Left ventricle myocardium inferior (tissue), 1 donor: Measurements from ENCODE around the gene MB21D2. TPM values are rescaled to one million over a fixed set of nuclear protein-coding genes. Genes with fewer than 3 reads are reported as not detected.

Source experiments
- DNase-seq: peaks from one replicate; pipeline ENCODE4 v3.0.0-alpha.2; 2020
- H3K27ac ChIP-seq: fragments of 200-600 bp; replicated peaks from 2 replicates; pipeline ENCODE4 v1.8.0; 2021
- H3K27me3 ChIP-seq: fragments of 200-600 bp; 2 replicates; pipeline ENCODE4 v1.8.0; 2021; ENCODE audit warnings: low read depth
- H3K36me3 ChIP-seq: fragments of 200-600 bp; 2 replicates; pipeline ENCODE4 v1.8.0; 2021
- H3K4me1 ChIP-seq: fragments of 200-600 bp; 2 replicates; pipeline ENCODE4 v1.8.0; 2021
- H3K4me3 ChIP-seq: fragments of 200-600 bp; 2 replicates; pipeline ENCODE4 v1.8.0; 2021; ENCODE audit warnings: mild to moderate bottlenecking, moderate library complexity
- H3K9me3 ChIP-seq: fragments of 200-600 bp; replicated peaks from 2 replicates; pipeline ENCODE4 v1.8.0; 2021
- intact Hi-C: fragments of 100-400 bp; cut with micrococcal nuclease; formaldehyde crosslinking; loops from one replicate; pipeline ENCODE4 v1.11.0; 2022
- total RNA-seq: library from RNA; stranded (reverse); fragmentation: NEBNext Ultra II Directional; extraction: Animal tissue kit (Norgen Biotek cat#: 25700); gene quantifications from one replicate; pipeline ENCODE4 v1.2.1, GENCODE V29; 2021
- TF ChIP-seq, protein P1 (sequence below): fragments of 200-600 bp; IDR thresholded peaks from 2 replicates; pipeline ENCODE4 v1.8.0; 2021; ENCODE audit warnings: antibody characterized with exemption, mild to moderate bottlenecking, borderline replicate concordance
- donor health status: DM: no; HTN: yes; CAD: no; lungs with severe emphysema.

Gene MB21D2
- total RNA-seq, 1 donor from 2014 or later, result 1.8 TPM

DNA sequence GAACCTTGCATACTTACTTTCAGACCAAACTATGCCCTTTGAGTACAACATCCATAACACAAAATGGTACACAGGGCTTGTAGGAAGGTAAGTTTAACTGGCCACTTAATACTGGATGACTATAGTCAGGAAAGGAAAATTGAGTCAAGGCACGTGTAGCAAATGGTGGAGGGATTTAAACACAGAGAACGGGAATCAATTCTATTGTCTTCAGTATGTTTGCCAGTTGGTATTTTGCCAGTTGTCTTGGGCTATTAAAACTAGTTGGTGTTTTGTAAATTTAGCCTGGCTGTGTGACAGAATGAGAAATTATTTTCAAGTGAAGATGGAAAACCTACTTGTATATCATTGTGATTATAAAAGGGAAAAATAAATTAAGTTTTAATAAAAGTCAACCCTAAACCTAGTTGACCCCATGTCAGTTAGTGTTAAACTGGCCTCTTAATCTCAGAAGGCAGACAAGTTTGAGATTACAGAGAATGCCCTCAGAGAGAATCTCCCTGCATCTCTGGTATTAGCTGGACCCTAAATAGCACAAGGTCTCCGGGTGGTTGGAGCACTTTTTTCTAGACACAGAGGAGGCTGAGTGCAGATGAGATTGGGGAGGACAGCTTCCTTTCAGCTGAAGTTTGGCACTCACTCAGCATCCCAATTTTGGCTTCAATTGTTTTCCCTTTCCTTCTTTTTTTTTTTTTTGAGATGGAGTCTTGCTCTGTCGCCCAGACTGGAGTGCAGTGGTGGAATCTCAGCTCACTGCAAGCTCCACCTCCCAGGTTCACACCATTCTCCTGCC lies 91.2 kb downstream of the MB21D2 start:
- Histone ChIP-seq H3K4me3 (no peak overlapping the region), H3K4me1 (peaks cover 36% of the 10 kb centered on the region), H3K27me3 (no peaks in the 10 kb centered on the region), H3K9me3 (no peaks in the 10 kb centered on the region), H3K27ac (no peak overlapping the region), H3K36me3 (no peaks in the 10 kb centered on the region)
- TF ChIP-seq, protein P1, sequence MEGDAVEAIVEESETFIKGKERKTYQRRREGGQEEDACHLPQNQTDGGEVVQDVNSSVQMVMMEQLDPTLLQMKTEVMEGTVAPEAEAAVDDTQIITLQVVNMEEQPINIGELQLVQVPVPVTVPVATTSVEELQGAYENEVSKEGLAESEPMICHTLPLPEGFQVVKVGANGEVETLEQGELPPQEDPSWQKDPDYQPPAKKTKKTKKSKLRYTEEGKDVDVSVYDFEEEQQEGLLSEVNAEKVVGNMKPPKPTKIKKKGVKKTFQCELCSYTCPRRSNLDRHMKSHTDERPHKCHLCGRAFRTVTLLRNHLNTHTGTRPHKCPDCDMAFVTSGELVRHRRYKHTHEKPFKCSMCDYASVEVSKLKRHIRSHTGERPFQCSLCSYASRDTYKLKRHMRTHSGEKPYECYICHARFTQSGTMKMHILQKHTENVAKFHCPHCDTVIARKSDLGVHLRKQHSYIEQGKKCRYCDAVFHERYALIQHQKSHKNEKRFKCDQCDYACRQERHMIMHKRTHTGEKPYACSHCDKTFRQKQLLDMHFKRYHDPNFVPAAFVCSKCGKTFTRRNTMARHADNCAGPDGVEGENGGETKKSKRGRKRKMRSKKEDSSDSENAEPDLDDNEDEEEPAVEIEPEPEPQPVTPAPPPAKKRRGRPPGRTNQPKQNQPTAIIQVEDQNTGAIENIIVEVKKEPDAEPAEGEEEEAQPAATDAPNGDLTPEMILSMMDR, result no peak
- no peak for DNase-seq
- intact Hi-C loops, result no loop called here

DNA sequence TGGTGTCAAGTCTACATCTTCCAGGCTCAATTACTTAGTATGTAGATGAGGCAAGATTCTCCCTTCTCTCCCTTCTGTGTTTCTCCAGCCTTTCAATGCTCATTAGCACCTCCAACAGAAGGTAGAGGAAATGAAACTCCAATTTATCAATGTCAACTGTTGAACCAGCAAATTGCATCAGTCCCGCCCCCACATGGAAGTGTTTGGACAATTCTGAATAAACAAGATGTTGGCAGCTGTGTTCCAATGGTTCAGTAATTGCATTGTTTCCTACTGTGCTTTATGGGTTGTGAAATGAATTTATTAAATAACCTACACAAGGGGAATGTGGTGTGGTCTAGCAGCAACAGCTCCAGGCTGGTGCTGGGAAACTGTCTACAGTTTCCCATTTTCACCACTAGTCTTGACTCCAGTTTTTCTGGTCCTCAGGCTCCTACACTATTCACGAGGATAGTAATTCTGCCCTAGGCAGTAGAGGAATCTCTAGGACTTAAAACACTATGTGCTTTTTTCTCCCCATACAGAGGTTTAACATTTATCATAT lies 91.9 kb downstream of the MB21D2 start:
- no peak for DNase-seq
- TF ChIP-seq, protein P1, result no peak
- Histone ChIP-seq H3K27me3 (no peaks in the 10 kb centered on the region), H3K4me3 (no peak overlapping the region), H3K36me3 (no peaks in the 10 kb centered on the region), H3K4me1 (peaks cover 30% of the 10 kb centered on the region), H3K9me3 (no peaks in the 10 kb centered on the region), H3K27ac (no peak overlapping the region)
- intact Hi-C loops, result no loop called here

DNA sequence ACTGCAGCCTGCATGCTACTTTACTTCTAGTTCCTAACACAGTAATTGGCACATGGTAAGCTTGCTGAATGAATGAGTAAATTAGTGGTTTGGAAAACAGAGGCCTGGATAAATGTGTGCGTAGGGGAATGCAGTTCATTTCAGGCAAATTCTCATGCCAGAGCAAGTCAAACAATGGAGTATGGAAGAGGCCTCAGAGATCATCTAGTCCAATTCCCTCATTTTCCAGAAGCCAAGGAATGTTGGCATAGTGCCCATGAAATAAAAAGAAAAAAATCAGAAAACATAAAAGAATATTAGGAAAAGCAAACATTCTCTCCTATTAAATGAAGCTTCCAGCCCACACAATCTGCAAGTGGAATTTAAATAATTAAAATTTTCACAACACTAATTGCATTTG lies 92.4 kb downstream of the MB21D2 start:
- intact Hi-C loops, result no loop called here
- Histone ChIP-seq H3K9me3 (no peaks in the 10 kb centered on the region), H3K27me3 (no peaks in the 10 kb centered on the region), H3K4me1 (peaks cover 30% of the 10 kb centered on the region), H3K36me3 (no peaks in the 10 kb centered on the region), H3K27ac (no peak overlapping the region), H3K4me3 (no peak overlapping the region)
- TF ChIP-seq, protein P1, result no peak
- DNase-seq, result no peak

GRCh38 chr3:192824313-192824712 lies 93.3 kb downstream of the MB21D2 start:
- peaks cover 31% of the 10 kb centered on the region for H3K4me1 ChIP-seq
- intact Hi-C loops, result no loop called here
- TF ChIP-seq, protein P1, result no peak
- no peak for DNase-seq
- no peaks in the 10 kb centered on the region for H3K27me3 ChIP-seq
- H3K4me3 ChIP-seq, result no peak overlapping the region
- no peaks in the 10 kb centered on the region for H3K36me3 ChIP-seq
- no peak overlapping the region for H3K27ac ChIP-seq
- no peaks in the 10 kb centered on the region for H3K9me3 ChIP-seq

DNA sequence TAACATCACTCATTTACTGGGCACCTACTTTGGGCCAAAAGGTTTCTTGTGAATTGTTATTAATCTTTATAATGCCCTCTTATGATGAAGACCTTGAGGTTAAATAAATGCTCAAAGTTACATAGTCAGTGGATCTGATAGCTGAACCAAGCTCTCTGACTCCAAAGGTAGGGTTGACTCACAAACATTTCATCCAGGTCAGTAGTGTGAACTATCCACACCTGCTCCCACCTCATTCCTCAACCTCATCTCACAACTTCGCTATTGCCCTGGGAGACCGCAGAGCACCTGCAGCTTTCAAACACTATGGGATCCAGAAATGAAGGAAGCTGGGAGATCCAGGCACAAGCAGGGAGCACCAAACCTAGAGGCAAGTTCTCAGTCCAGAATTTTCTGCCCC lies 96.5 kb downstream of the MB21D2 start:
- H3K4me3 ChIP-seq, result no peak overlapping the region
- no peaks in the 10 kb centered on the region for H3K27me3 ChIP-seq
- H3K36me3 ChIP-seq, result no peaks in the 10 kb centered on the region
- H3K9me3 ChIP-seq, result no peaks in the 10 kb centered on the region
- intact Hi-C loops, result no loop called here
- TF ChIP-seq, protein P1, result no peak
- peaks cover 35% of the 10 kb centered on the region for H3K4me1 ChIP-seq
- no peak overlapping the region for H3K27ac ChIP-seq
- no peak for DNase-seq
